Fibroblast of mammary gland (primary cell): ENCODE measurements around the gene MYLK4.
A peak's percentile ranks its signal among the peaks of the same experiment; 100 is the strongest.

Experiments
- DNase-seq: peaks from one replicate; pipeline ENCODE4 v3.0.0-alpha.2; 2010; ENCODE audit warnings: low read depth
- H3K4me3 ChIP-seq: 2 replicates; pipeline ENCODE4 v1.5.1; 2011; ENCODE audit warnings: low read depth, mild to moderate bottlenecking, low read length, moderate library complexity; ENCODE audit not compliant: control insufficient read depth
- TF ChIP-seq, protein P1 (sequence below): conservative IDR thresholded peaks from 2 replicates; pipeline ENCODE4 v1.5.1; 2011; ENCODE audit warnings: low read depth, low read length, inconsistent platforms; ENCODE audit not compliant: control insufficient read depth, insufficient read depth

The MYLK4 gene

DNA sequence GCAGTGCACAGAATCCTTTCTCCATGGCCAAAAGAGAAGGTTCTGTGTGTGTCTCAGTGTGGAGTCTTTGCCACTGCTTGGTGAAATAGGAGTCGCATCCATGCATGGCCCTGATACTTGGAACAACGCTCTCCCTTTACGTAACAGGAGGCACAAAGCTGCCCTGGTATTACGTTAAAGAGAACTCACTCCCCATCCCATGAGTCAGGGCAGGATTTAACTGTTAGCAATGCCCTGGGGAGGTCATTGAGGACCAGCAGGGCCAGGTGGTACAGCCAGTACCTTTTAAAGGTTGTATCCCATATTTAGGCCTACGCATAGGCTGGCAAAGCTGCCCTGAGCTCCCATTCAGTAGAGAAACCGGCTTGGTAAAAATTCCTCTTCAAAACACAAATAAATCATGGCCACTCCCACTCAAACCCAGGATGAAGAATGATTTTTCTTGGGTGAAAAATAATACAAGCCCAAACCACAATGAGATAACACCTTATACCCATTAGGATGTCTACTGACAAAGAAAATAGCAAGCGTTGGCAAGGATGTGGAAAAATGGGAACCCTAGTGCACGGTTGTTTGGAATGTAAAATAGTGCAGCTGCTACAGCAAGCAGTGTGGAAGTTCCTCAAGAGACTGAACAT, 37.1 kb downstream of the MYLK4 start:
- H3K4me3 ChIP-seq, result no peak overlapping the region
- DNase-seq, result peak; percentile 39
- TF ChIP-seq, protein P1, sequence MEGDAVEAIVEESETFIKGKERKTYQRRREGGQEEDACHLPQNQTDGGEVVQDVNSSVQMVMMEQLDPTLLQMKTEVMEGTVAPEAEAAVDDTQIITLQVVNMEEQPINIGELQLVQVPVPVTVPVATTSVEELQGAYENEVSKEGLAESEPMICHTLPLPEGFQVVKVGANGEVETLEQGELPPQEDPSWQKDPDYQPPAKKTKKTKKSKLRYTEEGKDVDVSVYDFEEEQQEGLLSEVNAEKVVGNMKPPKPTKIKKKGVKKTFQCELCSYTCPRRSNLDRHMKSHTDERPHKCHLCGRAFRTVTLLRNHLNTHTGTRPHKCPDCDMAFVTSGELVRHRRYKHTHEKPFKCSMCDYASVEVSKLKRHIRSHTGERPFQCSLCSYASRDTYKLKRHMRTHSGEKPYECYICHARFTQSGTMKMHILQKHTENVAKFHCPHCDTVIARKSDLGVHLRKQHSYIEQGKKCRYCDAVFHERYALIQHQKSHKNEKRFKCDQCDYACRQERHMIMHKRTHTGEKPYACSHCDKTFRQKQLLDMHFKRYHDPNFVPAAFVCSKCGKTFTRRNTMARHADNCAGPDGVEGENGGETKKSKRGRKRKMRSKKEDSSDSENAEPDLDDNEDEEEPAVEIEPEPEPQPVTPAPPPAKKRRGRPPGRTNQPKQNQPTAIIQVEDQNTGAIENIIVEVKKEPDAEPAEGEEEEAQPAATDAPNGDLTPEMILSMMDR, result no peak

DNA sequence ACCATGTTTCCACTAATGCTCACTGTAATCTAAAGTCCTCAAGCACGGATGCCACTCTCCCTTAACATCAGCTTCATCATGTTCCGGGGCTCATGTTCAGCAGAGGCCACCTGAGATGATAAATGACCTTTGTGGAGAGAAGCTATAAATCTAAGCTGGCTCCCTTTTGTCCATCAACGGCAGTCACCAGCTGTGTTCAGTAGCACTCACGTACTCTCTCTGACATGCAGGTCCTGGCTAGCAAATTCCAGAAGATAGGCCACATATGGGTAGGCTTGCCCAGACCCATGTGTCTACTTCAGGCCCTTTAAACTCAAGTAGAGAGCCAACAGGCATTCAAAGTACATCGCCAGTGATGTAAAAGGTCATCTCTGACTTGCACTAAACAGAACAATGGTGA, 38.6 kb downstream of the MYLK4 start:
- TF ChIP-seq, protein P1, result no peak
- H3K4me3 ChIP-seq, result no peak overlapping the region
- DNase-seq, result no peak

DNA sequence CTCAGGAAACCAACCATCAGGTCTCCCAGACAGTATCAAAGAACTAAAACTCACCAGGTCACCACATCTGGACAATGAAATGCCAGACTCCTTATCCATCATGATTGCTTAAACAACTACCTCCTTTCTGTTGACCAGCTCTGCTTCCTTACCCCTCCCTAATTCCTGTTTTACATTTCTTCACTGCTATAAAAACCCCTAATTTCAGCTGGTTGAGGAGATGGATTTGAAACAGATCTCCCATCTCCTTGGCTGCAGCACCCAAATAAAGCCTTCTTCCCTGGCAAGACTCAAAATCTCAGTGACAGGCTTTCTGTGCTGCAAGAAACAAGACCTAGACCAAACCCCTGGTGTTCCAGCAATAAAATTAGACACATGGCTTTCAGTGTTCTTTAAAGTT, 40.3 kb downstream of the MYLK4 start:
- no peak overlapping the region for H3K4me3 ChIP-seq
- TF ChIP-seq, protein P1, result no peak
- DNase-seq, result no peak

DNA sequence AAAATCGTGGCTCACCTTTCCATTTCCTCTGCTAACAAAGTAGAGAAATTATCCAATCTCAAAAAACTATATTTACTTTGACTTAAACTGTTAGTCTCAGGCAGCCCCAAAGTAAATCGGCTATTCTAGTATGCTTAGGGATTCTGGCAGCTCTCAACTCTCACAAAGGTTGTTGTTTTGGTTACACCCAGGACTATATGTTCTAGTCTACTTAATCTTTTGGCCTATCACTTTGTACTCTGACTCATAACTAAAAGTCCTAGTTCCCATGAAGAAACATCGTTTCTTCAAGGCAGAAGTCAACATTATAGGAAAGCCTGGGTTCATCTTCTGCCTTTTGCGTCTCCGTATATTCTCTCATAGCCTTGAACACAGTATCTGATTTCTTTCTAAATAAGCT, 42.3 kb downstream of the MYLK4 start:
- DNase-seq, result peak; percentile 60
- H3K4me3 ChIP-seq, result no peak overlapping the region
- TF ChIP-seq, protein P1, result no peak

DNA sequence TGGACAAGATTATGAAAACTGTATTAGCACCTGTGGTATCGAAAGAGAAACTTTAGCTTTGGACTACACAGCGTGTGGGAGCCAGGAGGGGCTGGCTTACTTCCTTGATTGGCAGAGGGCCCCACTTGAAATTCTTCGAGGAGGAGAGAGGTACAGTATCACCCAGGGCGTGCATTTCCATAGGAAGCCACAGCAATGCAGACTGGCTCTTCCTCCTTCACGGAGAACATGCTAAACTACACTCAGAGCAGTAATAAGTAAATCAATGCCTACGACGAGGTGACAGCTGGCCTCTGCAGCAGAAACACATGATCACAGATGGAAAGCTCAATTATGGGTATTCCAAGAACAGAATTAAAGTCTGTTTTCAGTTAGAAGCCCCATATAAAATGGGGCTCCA, 44.2 kb downstream of the MYLK4 start:
- no peak for DNase-seq
- no peak overlapping the region for H3K4me3 ChIP-seq
- TF ChIP-seq, protein P1, result no peak

DNA sequence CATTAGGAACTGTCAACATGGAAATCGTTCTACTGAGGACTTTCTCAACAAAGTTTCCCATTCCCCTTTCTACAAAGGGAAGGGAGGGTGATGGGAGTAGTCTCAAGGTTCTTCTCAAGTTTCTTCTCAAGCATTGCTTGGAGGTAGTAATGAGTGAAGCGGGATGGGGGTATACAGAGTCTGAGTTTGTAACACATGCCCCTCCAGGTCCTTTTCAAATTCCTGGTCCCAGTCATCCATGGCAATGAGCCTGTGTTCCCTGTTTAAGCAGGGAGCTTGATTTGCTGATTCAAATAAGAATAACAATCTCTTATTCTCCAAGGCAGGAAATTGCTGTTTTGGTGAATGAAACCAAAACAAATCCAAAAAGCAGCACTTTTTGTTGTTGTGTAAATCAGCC, 45.5 kb downstream of the MYLK4 start:
- no peak overlapping the region for H3K4me3 ChIP-seq
- TF ChIP-seq, protein P1, result no peak
- no peak for DNase-seq

DNA sequence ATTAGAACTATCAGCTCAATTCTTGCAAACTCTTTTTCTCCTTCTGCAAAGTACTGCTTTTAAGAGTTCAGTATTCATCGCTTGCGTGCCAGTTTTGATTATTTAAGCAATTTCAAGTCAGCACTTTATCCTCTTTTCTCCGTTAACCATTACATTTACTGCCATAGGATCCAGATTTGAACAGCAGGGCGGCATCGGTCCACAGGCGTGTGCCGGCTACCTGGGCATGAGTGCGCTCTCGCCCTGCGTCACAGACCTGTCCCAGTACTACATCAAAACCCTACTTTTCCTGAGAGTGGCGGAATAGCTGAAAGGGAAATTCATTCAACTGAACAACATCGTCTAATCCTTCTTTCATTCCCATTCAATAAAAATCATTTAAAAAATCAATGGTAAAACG, 53.4 kb downstream of the MYLK4 start:
- DNase-seq, result no peak
- no peak overlapping the region for H3K4me3 ChIP-seq
- TF ChIP-seq, protein P1, result no peak
